SK-N-SH treated with all-trans-retinoic acid at 6 μM for 48 hours (cell line): Measurements from ENCODE around the gene PTH1R.

Experiments used
- ARNTL ChIP-seq: fragments of 450-650 bp; formaldehyde crosslinking; IDR thresholded peaks from 2 replicates; pipeline ENCODE4 v1.5.0; 2020; ENCODE audit warnings: low read depth, mild to moderate bottlenecking, moderate library complexity, borderline replicate concordance
- ESRRG ChIP-seq: fragments of 250-450 bp; sonication (Bioruptor Pico); IDR thresholded peaks from 2 replicates; pipeline ENCODE4 v1.6.1; 2021; ENCODE audit warnings: mild to moderate bottlenecking
- GLIS3 ChIP-seq: fragments of 250-450 bp; sonication (Bioruptor Pico); IDR thresholded peaks from 2 replicates; pipeline ENCODE4 v1.5.0; 2020; ENCODE audit warnings: mild to moderate bottlenecking, moderate library complexity
- PPARA ChIP-seq: fragments of 250-450 bp; sonication (Bioruptor Pico); IDR thresholded peaks from 2 replicates; pipeline ENCODE4 v1.5.0; 2020; ENCODE audit warnings: mild to moderate bottlenecking, borderline replicate concordance
- TCF4 ChIP-seq: fragments of 250-450 bp; sonication (Bioruptor Pico); IDR thresholded peaks from 2 replicates; pipeline ENCODE4 v1.8.0; 2021; ENCODE audit warnings: mild to moderate bottlenecking, moderate library complexity, borderline replicate concordance
- ZC3H10 ChIP-seq: fragments of 250-450 bp; sonication (Bioruptor Pico); IDR thresholded peaks from 2 replicates; pipeline ENCODE4 v1.5.1; 2021; ENCODE audit warnings: mild to moderate bottlenecking, moderate library complexity
- ZFP3 ChIP-seq: fragments of 250-450 bp; sonication (Bioruptor Pico); IDR thresholded peaks from 2 replicates; pipeline ENCODE4 v1.5.0; 2020; ENCODE audit warnings: mild to moderate bottlenecking, moderate library complexity
- TF ChIP-seq, protein P1 (sequence below): fragments of 250-450 bp; sonication (Bioruptor Pico); IDR thresholded peaks from 2 replicates; pipeline ENCODE4 v1.8.0; 2020; ENCODE audit warnings: mild to moderate bottlenecking, moderate library complexity, borderline replicate concordance
- TF ChIP-seq, protein P2 (sequence below): fragments of 250-450 bp; sonication (Bioruptor Pico); IDR thresholded peaks from 2 replicates; pipeline ENCODE4 v1.8.0; 2021; ENCODE audit warnings: low read depth, mild to moderate bottlenecking, moderate library complexity, borderline replicate concordance

DNA sequence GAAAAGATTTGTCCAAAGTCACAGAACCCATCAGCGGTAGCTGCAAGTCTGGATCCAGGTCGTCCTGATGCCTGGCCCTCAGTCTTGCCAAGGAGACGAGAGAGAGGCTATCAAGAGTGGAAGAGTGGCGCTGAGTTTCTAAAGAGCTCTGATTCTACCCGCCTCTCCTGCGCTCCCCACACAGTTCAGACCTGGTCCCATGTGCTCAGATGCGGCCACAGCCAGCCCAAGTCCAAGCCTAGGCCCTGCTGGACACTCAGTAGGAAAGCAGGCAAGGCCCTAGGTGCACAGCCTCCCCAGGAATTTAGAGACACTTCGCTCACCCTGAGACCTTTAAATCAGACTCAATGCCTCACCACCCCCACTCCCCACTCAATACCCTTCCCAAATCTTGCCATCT, 66.7 kb downstream of the PTH1R start:
- TF ChIP-seq ARNTL (CRISPR knock-in tag) (no peak), ZFP3 (no peak), ESRRG (CRISPR knock-in tag) (no peak), ZC3H10 (CRISPR knock-in tag) (no peak), TCF4 (CRISPR knock-in tag) (no peak), GLIS3 (no peak), PPARA (no peak)
- TF ChIP-seq, protein P1, sequence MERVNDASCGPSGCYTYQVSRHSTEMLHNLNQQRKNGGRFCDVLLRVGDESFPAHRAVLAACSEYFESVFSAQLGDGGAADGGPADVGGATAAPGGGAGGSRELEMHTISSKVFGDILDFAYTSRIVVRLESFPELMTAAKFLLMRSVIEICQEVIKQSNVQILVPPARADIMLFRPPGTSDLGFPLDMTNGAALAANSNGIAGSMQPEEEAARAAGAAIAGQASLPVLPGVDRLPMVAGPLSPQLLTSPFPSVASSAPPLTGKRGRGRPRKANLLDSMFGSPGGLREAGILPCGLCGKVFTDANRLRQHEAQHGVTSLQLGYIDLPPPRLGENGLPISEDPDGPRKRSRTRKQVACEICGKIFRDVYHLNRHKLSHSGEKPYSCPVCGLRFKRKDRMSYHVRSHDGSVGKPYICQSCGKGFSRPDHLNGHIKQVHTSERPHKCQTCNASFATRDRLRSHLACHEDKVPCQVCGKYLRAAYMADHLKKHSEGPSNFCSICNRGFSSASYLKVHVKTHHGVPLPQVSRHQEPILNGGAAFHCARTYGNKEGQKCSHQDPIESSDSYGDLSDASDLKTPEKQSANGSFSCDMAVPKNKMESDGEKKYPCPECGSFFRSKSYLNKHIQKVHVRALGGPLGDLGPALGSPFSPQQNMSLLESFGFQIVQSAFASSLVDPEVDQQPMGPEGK (CRISPR knock-in tag) = no peak
- TF ChIP-seq, protein P2, sequence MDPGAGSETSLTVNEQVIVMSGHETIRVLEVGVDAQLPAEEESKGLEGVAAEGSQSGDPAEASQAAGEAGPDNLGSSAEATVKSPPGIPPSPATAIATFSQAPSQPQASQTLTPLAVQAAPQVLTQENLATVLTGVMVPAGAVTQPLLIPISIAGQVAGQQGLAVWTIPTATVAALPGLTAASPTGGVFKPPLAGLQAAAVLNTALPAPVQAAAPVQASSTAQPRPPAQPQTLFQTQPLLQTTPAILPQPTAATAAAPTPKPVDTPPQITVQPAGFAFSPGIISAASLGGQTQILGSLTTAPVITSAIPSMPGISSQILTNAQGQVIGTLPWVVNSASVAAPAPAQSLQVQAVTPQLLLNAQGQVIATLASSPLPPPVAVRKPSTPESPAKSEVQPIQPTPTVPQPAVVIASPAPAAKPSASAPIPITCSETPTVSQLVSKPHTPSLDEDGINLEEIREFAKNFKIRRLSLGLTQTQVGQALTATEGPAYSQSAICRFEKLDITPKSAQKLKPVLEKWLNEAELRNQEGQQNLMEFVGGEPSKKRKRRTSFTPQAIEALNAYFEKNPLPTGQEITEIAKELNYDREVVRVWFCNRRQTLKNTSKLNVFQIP (CRISPR knock-in tag) = no peak
